ENCODE measurements around the gene SPTB. TPM values are rescaled to one million over a fixed set of nuclear protein-coding genes. Genes with fewer than 3 reads are reported as not detected.

SPTB gene
- 0.43 and 0.70 TPM in 2 replicates for total RNA-seq (2021)
- Bru-seq, nascent RNA = percentile 16 among the genes with signal in this experiment
- percentile 18 among the genes with signal in this experiment for BruChase-seq, experiment 1, labeled RNA remaining after a 2-hour chase
- percentile 15 among the genes with signal in this experiment for BruChase-seq, experiment 2, labeled RNA remaining after a 6-hour chase
- long read RNA-seq, partial matches to known transcripts = 1 of 4 reads
- long read RNA-seq, other reads (novel, unspliced or antisense) = 3 of 4 reads

- TF ChIP-seq EZH2 (IDR thresholded peaks at IDR 0.05; ENCODE audit: borderline replicate concordance, low read depth, low read length, poor library complexity, severe bottlenecking) = no peak
- TF ChIP-seq CTCF (conservative IDR thresholded peaks at IDR 0.05; ENCODE audit: low read depth, low read length) = no peak
- Histone ChIP-seq H3K36me3 (ENCODE audit: insufficient read depth, low read length, poor library complexity, severe bottlenecking) (no peaks in the 10 kb centered on the region), H3K9me3 (ENCODE audit: low read depth, low read length, poor library complexity, severe bottlenecking) (no peaks in the 10 kb centered on the region), H3K4me1 (ENCODE audit: insufficient read depth, low read length, poor library complexity, severe bottlenecking) (no peaks in the 10 kb centered on the region), H3K27me3 (replicated peaks; ENCODE audit: insufficient read depth, low read depth, low read length, poor library complexity) (peaks cover 71% of the 10 kb centered on the region), H3K4me3 (ENCODE audit: low read depth, low read length, poor library complexity, severe bottlenecking) (peak within 1 kb of the TSS; percentile 62), H3K27ac (ENCODE audit: low read depth, low read length, poor library complexity, severe bottlenecking) (no peak within 1 kb of the TSS)
- intact Hi-C loops (cut with micrococcal nuclease; ENCODE audit: unreplicated experiment) = loop anchor here (10.0 kb wide), 1 partner anchor 525 kb away; no protein-coding TSS in a partner anchor
- DNase-seq (ENCODE audit: low spot score) = peak; percentile 28
- CTCF ChIA-PET = interaction anchor here (0.6 to 1.6 kb wide), 6 partner anchors 9 to 439 kb away, joined by 3 to 8 read pairs (median 4); no protein-coding TSS in a partner anchor
- no TSS peak for BruUV-seq (replicated peaks)
- POLR2A ChIA-PET (ENCODE audit: low non-redundant PET) = no interaction called here
Observed at GRCh38 chr14:64879635-64880220, at the start of gene SPTB. Gene SPTB (minus strand): TSS chr14:64879907. CDS start chr14:64823094, 56,813 bp downstream.

GRCh38 chr14:64929014-64929359 is 49.3 kb upstream of the SPTB start:
- intact Hi-C loops (cut with micrococcal nuclease; ENCODE audit: unreplicated experiment) = no loop called here
- BruUV-seq (replicated peaks) = no TSS peak
- no peak for DNase-seq (ENCODE audit: low spot score)
- TF ChIP-seq CTCF (conservative IDR thresholded peaks at IDR 0.05; ENCODE audit: low read depth, low read length) (no peak), EZH2 (IDR thresholded peaks at IDR 0.05; ENCODE audit: borderline replicate concordance, low read depth, low read length, poor library complexity, severe bottlenecking) (no peak)
- H3K9me3 ChIP-seq (ENCODE audit: low read depth, low read length, poor library complexity, severe bottlenecking) = no peaks in the 10 kb centered on the region
- ChIA-PET CTCF (no interaction called here), POLR2A (ENCODE audit: low non-redundant PET) (no interaction called here)
- peaks cover 9% of the 10 kb centered on the region for H3K4me1 ChIP-seq (ENCODE audit: insufficient read depth, low read length, poor library complexity, severe bottlenecking)
- no peak overlapping the region for H3K27ac ChIP-seq (ENCODE audit: low read depth, low read length, poor library complexity, severe bottlenecking)
- no peak overlapping the region for H3K4me3 ChIP-seq (ENCODE audit: low read depth, low read length, poor library complexity, severe bottlenecking)
- H3K36me3 ChIP-seq (ENCODE audit: insufficient read depth, low read length, poor library complexity, severe bottlenecking) = peaks cover 42% of the 10 kb centered on the region
- no peaks in the 10 kb centered on the region for H3K27me3 ChIP-seq (replicated peaks; ENCODE audit: insufficient read depth, low read depth, low read length, poor library complexity)

GRCh38 chr14:64928239-64929013 is 48.7 kb upstream of the SPTB start:
- POLR2A ChIA-PET (ENCODE audit: low non-redundant PET) = no interaction called here
- Histone ChIP-seq H3K27ac (ENCODE audit: low read depth, low read length, poor library complexity, severe bottlenecking) (no peak overlapping the region), H3K4me1 (ENCODE audit: insufficient read depth, low read length, poor library complexity, severe bottlenecking) (peaks cover 9% of the 10 kb centered on the region), H3K27me3 (replicated peaks; ENCODE audit: insufficient read depth, low read depth, low read length, poor library complexity) (no peaks in the 10 kb centered on the region), H3K9me3 (ENCODE audit: low read depth, low read length, poor library complexity, severe bottlenecking) (no peaks in the 10 kb centered on the region), H3K36me3 (ENCODE audit: insufficient read depth, low read length, poor library complexity, severe bottlenecking) (peaks cover 44% of the 10 kb centered on the region), H3K4me3 (ENCODE audit: low read depth, low read length, poor library complexity, severe bottlenecking) (no peak overlapping the region)
- DNase-seq (ENCODE audit: low spot score) = no peak
- TF ChIP-seq EZH2 (IDR thresholded peaks at IDR 0.05; ENCODE audit: borderline replicate concordance, low read depth, low read length, poor library complexity, severe bottlenecking) = no peak
- TF ChIP-seq CTCF (conservative IDR thresholded peaks at IDR 0.05; ENCODE audit: low read depth, low read length) = no peak
- intact Hi-C loops (cut with micrococcal nuclease; ENCODE audit: unreplicated experiment) = no loop called here
- BruUV-seq (replicated peaks) = no TSS peak
- CTCF ChIA-PET = no interaction called here
